NCI-H526 treated with DMSO at 0.1 percent for 48 hours (cell line): Measurements from ENCODE around the gene FHIT.

ENCODE experiments used
- DNase-seq: peaks from one replicate; lab custom pipeline; 2025; lab: John Stamatoyannopoulos, UW

FHIT gene

DNA sequence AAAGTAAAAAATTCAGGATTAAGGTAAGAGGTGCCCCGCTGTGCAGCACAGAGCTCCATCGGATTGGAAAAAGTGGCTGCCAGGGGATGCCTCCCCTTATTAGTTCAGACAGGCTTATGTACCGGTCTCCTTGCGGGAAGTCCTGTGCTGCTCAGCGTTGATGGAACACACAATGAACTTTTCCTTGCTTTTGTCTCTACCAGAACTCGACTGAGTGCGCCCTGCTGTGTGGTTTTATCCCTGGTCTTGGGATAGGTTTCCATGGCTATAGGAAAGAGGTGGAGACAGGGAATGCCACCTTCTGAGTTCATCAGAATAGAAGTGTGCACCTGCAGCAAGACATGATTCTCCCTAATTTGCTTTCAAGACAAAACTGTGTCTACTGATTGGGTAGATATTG is 1455.5 kb downstream of the FHIT start:
- DNase-seq, result no peak

DNA sequence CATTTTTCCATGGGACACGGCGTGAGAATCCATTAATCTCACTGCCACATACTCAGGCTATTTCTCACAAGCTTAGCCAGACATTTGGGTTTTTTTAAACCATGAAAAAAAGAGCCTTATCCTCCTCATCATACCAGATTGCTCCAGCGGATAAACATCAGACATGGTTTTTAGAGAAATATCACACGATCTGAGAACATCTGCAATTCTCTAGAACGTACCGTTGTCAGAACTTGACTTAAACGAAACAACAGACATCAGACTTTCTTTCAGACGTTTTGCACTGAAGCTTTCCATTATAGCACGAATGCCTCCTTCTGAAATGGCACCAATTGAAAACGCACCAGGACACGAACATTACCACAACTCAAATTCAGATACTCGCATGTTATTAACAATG is 1457.3 kb downstream of the FHIT start:
- DNase-seq, result no peak

DNA sequence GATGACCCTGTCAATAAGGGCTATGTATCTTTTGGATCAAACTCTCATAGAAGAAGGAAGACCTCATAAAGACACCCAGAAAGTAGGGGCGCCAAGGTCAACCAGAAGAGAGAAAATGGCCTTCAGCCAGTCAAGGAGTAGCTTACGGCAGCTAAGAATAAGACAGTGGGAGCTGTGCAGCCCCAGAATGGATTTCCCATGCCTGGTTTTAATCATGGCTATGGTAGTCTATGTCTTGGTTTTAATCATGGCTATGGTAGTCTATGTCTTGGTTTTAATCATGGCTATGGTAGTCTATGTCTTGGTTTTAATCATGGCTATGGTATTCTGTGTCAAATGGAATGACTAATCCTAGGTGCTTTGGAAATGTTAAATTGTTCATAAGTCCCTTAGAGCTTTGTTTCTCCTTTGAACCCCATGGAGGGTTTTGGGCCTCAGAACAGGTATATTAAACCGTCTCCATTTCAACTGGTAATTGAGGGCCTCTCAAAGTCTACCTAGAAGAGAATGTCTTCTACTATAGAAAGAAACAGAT is 1459.4 kb downstream of the FHIT start:
- no peak for DNase-seq

DNA sequence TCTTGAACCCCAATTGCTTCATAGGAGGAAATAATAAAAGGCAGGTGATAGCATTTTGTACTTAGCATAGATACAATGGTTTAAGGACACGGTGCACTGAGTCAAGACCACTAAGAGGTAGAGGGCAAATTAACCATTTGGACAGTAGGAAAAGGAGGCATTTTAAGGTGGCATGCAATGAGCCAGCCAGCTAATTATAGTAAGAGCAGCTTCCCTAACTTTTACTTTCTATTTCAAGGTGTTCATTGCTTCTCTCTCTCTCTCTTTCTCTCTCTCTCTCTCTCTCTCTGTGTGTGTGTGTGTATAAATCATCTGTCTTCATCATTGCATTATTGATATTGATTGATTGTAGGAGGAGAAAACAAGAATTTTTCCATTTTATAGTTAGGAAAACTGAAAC is 1461.0 kb downstream of the FHIT start:
- no peak for DNase-seq

DNA sequence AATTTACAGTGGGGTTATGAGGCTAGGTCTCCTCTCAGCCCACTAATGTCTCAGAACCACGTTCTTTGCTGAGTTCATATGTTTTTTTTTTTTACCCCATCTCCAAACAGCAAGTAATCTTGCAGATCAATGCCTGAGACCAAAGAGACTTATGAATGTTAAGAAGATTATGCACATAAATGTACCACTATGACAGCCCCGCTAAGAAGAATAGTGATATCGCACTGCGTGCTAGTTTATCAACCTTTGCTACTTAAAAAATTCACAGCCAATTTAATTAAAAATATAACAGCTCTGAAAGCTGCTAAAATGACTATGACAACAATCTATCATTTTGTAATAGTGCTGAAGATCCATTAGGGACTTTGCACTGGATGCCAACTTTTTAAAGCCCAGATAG is 1462.5 kb downstream of the FHIT start:
- no peak for DNase-seq

DNA sequence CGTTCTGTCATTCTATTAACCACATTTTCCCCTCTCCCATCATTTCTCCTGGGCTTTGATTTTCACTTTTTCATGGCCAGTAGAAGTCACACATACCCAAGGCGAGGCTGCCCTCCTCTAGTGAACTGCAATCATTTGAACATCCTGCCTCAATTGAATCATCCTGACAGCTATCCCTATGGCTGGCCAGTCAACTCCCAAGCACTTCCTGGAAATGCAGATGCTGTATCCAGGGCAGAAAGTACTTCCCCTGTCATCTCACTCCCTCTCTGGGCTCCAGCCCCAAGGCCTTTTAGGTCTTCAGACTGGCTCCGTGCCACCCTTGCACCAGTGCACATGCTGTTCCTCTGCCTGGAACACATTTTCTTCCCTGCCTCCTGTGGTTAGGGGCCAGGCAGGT is 1463.1 kb downstream of the FHIT start:
- no peak for DNase-seq

DNA sequence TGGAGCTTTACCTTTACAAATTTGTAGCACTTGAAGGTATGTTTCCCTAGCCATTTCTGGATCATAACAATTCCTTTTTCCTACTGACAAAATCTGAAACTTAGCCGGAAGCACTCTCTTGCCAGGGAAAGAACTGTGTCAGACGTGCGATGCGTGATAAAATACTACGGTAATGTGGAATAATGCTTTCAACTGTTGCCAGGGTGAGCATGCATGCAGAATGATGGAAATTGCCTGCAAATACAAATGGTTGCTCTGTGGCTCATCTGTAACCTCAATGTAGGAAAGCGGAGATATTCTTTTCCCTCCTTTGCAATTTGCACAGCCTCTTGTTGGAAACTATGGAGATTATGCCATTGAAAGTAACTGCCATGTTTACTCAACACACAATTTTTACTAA is 1464.9 kb downstream of the FHIT start:
- no peak for DNase-seq

DNA sequence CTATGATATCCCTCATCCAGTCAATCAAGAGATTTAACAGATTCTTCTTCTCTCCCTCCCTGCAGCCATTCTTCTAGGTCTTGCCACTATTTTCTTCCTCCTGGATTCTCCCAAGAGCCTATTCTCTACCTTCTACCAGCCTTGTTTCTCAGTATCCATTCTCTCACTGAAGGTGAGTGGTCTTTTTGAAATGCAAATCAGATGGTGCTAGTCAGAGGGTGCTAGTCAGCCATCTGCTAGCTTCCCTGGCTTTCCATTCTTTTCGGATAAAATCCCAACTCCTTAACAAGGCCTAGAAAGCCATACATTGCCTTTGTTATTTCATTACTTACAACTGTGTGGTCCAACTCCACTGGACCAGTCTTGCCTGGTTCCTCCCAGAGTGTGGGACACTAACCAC is 1467.1 kb downstream of the FHIT start:
- DNase-seq, result no peak

DNA sequence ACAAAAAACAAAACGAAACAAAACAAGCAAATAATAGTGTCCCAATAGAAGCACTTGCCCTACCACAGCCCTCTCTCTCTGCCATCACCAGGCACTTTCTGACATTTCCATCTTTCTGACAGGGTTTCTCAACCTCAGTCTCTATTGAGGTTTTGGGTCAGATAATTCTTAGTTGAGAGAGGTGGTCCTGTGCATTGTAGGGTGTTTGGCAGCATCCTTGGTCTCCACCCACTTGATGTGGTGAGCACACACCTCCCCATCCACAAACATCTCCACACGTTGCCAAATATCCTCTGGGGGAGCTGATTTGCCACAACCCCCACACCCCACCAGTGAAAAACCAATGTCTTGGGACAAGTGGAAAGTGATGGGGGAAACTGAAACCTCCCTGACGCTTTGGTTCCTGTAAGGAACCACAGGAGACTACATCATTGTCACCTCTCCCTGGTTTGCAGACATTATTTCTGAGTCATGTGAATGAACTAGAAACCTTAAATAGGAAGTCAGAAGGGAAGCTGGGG is 1467.7 kb downstream of the FHIT start:
- no peak for DNase-seq

DNA sequence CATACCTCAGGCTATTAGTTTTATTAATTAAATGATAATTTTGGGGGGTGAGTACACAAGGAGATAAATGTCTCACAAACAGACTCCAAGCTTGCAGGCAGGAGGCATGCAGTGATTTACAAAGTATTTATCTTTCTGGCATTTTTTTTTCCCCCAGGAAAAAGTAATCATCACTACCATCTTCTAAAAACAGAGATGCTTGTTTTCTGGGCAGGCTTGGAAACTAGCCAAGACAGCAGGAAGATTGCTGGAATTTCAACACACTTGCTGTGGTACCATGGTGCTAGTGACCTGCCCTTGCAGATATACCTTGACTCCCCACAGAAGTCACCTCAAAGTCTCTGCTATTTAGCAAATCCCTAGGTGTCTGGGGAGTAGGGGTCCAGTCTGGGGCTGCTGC is 1468.6 kb downstream of the FHIT start:
- no peak for DNase-seq

DNA sequence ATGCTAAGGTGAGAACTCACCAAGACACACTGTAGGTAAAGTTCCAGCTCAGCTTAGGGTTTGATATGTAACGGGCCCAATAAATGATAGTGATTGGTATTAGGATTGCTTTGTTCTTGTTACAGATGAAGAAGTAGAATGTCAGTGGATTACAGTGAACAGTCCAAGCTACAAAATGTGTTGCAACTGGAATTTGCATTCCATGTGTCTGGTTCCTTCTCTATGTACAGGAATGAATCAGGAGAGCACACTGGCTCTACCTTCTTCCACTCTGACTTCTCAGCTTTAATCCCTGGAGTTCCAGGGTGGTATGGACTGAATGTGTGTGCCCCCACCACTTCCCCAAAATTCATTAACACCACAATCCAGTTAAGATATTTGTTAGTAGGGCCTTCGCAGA is 1471.0 kb downstream of the FHIT start:
- DNase-seq, result no peak

DNA sequence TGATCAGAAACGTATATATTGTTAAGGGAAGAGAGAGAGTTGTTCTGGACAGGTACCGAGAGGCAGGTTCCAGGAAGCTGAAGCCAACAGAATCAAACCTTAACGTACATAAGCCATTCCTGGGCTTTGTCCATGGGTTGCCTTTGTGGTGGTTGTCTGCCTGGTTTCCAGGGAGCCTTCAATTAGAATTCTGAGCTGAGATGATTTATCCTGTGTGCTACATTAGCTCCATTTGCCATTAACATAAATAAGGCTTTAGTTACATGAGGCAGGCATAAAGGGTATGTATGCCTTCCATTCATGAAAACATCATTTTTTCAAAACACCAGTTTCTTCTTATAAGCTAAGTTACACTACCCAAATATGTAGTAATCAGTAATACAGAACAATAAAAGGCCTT is 1472.0 kb downstream of the FHIT start:
- DNase-seq, result no peak

DNA sequence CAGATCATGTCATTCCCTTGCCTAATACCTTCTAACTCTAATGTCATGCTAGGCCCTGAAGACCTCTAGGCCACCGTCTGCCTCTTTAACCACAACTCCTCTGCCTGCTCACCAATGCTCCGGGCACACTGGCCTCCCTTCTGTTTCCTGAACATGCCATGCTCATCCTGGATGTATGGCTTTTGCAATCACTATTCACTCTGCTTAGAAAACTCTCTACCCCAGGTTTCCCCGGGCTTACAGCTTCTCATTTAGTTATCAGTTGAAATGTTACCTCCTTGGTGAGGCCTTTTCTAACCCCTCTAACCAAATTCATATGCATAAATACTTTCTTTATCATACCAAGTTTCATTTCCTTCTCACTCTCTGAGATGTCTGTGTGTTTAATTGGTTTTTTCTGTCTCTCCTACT is 1473.6 kb downstream of the FHIT start:
- no peak for DNase-seq

DNA sequence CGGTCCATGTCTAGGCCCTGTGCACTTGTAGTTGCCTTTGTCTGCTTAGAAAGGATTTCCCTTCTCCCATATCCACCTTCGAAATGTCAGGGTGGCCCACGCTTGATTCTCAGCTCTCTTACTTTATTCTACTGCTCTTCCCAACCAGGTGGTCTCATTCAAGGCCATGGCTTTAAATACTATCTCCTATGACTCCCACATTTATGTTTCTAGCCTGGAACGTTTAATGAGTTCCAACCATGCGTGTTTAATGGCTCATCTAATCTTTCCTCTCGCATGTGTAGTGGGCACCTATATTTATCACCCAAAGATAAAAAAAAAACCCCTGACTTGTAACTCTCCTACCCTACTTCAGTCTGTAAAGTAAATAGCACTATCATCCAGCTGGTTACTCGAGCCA is 1474.2 kb downstream of the FHIT start:
- DNase-seq, result no peak

DNA sequence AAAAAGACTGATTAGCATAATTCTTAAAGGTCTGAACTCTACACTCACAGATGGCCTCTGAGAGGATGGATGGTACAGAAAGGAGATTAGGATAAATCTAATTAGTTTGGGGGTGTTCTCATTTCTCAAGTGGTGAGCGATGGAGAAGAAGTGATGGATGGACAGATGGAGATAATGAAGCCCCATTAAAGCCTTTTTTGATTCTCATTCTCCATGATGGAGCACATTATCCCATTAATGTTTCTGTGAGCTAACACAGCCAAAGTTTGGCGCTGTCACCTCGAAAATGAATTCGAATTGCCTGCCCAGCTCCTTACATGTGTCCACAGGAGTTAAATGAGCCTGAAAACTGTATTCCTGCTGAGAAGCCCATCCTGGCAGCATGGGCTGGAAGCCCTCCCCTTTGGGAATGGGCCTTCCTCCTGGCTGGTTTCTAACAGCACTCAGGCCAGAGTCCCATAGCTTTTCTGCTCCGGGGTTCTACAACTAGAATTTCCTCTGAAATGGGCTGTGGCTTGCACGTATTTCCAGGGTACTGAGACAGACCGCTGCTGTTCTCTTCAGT is 1475.4 kb downstream of the FHIT start:
- DNase-seq, result no peak

DNA sequence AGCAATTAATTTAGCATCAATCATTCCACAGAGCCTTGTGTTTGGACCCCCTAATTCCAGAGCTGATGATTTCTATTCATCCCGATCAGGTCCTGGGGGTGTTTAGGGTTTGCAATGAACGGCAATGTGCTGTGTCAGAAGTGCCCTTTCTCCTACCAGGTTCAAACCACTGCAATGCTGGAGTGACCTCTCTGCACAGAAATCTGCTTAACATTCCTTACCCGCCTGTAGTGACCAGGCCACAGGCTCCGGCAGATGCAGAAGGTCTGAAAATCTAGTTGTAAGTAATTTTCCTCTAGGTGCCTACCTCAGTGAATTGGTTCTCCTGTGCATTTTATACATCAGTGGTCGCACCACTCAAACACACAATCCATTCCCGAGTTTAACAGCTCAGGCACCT is 1476.1 kb downstream of the FHIT start:
- no peak for DNase-seq

DNA sequence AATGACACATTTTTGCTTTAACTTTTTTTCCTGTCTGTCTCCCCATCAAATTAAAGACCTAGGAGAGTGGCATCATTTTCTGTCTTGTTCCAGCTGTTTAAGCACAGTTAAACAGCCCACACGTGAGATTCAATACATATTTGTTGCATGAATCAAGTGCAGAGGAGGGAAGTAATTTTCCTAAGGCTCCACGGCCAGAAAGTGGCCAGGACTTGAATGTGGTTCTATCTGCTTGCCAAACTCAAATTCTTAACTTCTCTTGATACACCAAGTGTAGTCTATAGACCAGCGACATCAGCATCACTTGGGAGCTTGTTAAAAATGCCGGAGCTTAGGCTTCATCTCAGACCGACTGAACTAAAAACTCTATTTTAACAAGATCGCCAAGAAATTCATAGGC is 1476.6 kb downstream of the FHIT start:
- no peak for DNase-seq

DNA sequence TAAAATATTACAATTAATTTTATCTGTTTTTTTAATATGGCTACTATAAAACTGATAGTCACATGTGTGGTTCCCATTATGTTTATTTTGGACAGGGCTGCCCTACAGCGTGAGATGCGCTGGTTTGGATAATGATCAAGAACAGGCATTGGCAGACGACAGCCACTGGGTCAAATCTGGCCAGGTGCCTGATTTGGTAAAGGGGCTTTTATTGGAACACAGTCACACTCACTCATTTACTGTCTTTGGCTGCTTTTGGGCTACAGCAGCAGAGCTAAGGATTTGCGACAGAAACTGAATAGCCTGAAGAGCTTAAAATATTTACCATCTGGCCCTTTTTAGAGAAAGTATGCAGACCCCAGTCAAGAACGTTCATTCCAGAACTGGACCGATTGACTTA is 1477.3 kb downstream of the FHIT start:
- DNase-seq, result no peak

DNA sequence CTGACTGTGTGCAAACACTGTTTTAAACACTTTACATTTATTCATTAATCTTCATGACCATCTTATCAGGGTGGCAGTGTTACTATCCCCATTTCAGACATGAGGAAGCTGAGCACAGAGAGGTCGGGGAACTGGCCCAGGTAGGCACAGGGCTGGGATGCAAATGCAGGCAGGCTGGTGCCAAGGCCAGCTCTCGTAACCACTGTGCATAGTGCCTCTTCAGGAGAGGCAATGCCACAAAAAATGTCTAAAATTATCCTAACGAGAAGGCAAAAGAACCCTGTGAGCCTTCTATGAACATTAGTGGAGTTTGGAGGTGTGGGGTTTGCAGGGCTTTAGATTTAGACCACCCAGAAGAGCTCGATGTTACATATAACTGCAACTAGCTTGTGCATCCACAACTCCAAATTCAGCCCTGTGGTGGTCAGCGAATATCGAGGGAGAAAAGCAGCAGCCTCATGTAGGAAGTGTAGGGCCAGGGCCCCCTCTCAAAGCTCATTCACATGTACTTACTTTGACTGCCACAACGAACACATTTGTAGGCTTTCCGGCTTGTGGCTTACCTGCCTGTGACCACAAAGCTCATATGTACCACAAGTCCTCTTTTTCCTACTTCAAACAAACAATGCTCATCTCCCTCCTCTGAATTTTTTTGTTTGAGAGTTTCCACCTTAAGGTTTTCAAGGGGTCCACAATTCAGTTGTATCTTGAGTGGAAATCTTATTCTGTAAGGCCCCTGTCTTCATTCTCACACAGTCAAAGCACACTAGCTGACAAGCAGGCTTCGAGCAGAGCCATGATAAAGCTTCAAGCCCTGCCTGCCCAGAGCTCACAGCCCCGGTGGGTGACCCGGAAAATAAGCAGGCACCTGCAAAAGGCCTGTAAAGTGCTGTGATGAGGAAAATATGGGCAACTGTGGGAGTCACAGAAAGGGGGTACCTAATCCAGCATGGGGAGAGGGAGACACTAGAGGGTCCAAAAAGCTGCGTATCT is 1478.5 kb downstream of the FHIT start:
- DNase-seq, result no peak

DNA sequence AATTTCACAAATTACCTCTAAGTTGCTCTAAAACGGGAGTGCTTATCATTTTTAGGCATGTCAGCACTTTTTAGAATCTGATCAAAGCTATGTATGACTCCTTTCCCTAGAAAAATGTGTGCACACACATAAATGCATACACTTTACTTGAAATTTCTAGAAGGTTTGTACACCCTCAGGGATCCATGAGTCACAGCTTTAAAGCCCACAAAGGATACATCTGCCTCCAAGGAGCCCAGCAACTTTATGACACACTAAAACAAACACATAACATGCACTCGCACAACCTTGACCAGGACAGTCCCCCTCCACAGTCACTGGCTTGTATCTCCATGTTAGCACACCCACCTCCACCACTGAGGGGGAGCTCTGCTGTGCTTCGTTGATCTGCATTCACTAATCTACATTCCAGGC is 1479.5 kb downstream of the FHIT start:
- no peak for DNase-seq

DNA sequence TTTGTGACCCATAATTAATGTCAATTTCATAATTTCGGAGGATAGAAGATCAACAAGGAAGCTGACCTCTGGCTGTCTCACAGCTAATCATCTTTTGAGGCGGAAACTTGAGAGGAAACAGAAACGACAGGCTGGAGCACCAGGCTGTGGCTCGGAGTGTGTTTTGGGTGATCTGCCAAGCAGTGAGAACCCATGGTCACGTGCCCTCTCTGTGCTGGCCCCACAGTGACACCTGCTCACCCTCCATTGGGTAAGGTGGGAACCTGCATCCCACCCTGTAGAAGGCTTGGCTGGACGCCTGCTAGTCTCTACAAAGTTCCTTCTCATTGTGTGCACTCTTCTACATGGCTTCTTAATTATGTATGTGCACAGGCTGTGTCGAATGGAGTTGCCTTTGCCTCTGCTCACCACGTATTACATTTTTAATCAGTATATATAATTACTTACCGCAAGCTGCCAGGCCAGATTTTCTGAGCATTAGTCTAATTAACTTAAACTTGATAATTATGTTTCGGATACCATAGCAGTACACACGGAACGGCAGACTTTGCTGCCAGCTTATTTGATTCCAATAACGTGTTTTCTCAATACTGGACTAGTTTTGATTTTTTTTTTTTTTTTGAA is 1482.0 kb downstream of the FHIT start:
- no peak for DNase-seq

DNA sequence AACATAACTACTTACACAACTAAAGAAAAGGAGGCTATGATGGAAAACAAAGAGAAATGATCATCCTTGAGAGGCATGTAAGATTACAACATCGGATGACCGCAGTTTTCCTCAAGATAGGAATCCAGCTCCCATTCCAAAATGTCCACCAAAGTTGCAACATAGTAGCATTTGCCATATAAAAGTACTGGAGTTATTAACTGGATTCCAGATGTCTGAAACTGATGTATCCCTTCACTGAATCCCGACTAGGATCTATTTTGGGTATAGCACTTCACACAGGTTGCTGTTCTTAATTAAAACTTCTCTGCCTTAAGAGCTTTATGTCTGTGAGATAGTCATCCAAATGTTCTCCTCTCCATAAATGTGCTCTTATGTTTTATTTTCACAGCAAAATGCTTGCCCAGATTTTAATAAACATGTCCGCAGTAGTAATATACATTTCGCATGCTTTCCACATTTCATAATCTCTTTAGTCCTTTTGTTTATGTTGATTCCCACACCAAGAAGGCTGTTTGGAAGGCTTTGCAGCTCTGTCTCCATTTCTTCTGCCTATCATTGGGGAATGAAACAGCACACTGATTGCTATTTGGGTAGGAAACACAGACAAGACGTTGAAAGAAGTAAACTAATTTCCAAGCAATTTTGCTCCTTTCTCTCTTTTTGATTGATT is 1484.9 kb downstream of the FHIT start:
- no peak for DNase-seq
